ENCODE measurements around the gene PACSIN1. TPM values are rescaled to one million over a fixed set of nuclear protein-coding genes. Genes with fewer than 3 reads are reported as not detected.

The PACSIN1 gene
- total and polyA plus RNA-seq, 2 donors (not counting 3 experiments of a cell fraction or from before 2014, with no cell fraction given): 0.03 TPM; not detected in 1

DNA sequence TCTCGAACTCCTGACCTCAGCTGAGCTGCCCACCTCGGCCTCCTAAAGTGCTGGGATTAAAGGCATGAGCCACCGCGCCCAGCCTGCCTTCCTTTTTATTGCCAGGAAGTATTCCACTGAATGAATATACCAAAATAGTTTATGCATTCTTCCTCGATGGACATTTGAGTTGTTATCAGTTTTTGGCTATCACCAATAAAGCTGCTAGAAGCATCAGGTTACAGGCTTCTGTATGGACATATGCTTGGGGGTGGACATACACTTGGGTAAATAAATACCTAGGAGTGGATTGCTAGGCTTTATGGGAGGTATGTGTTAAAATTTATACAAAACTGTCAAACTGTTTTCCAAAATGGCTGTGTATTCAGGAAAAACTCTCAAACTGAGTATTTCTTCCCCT, 30.0 kb upstream of the PACSIN1 start:
- DNase-seq (ENCODE audit: low read depth, low spot score) (no peak), FAIRE-seq (no peak)
- H3K4me3 ChIP-seq (replicated peaks in 1 of 3; ENCODE audit: insufficient read depth in 1 of 3, low read depth in 1 of 3, low read length in 3 of 3): no peak overlapping the region
- H3K9me1 ChIP-seq (replicated peaks; ENCODE audit: control insufficient read depth, extremely low read depth, insufficient read depth, low read length): no peaks in the 10 kb centered on the region
- no peaks in the 10 kb centered on the region for H3K27me3 ChIP-seq (ENCODE audit: control insufficient read depth in 2 of 2, insufficient read depth in 2 of 2, low read length in 2 of 2)
- no peak overlapping the region for H3K9ac ChIP-seq (replicated peaks; ENCODE audit: extremely low read depth, insufficient read depth, low read length)
- H3K27ac ChIP-seq (ENCODE audit: insufficient read depth, low read depth, low read length): no peak overlapping the region
- no peaks in the 10 kb centered on the region for H3K79me2 ChIP-seq (ENCODE audit: control insufficient read depth, insufficient read depth, low read length)
- TF ChIP-seq POLR2A (IDR thresholded peaks at IDR 0.05; ENCODE audit: low read depth, low read length) (no peak), JUN (IDR thresholded peaks at IDR 0.05; ENCODE audit: borderline replicate concordance, insufficient read depth, insufficient read length, low read depth) (no peak), EZH2 (IDR thresholded peaks at IDR 0.05; ENCODE audit: borderline replicate concordance, low read depth, low read length, severe bottlenecking) (no peak), FOS (IDR thresholded peaks at IDR 0.05; ENCODE audit: borderline replicate concordance, insufficient read depth, low read length) (no peak), CTCF (IDR thresholded peaks at IDR 0.05; ENCODE audit: extremely low read depth in 1 of 2, insufficient read depth in 1 of 2, low read depth in 1 of 2, low read length in 2 of 2) (no peak), MYC (IDR thresholded peaks at IDR 0.05; ENCODE audit: low read depth, low read length) (no peak)
- TF ChIP-seq, protein P1, sequence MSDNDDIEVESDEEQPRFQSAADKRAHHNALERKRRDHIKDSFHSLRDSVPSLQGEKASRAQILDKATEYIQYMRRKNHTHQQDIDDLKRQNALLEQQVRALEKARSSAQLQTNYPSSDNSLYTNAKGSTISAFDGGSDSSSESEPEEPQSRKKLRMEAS (IDR thresholded peaks at IDR 0.05; ENCODE audit: insufficient read depth, insufficient read length): no peak
- ChIA-PET CTCF (interaction anchor here (1.2 kb wide), 1 partner anchor 11 kb away, joined by 3 read pairs; no protein-coding TSS in a partner anchor), POLR2A (no interaction called here)
- dilution Hi-C loops (cut with MboI; ENCODE audit: extremely low pct_ligation_motif_present, low sequenced_read_pairs) (no loop called here), intact Hi-C loops (cut with micrococcal nuclease) (no loop called here)
- no TSS peak for BruUV-seq (replicated peaks)
- H3K4me1 ChIP-seq (ENCODE audit: control insufficient read depth, extremely low read depth, insufficient read depth, low read length): no peaks in the 10 kb centered on the region
- H2AFZ ChIP-seq (ENCODE audit: low read depth, low read length): no peak overlapping the region
- H4K20me1 ChIP-seq (replicated peaks; ENCODE audit: control insufficient read depth, extremely low read depth, insufficient read depth, low read length): no peaks in the 10 kb centered on the region
- no peaks in the 10 kb centered on the region for H3K9me3 ChIP-seq (replicated peaks; ENCODE audit: control insufficient read depth, insufficient read depth, low read length)
- H3K4me2 ChIP-seq (ENCODE audit: insufficient read depth, low read length): no peak overlapping the region
- H3K36me3 ChIP-seq (ENCODE audit: control insufficient read depth in 2 of 2, extremely low read depth in 1 of 2, insufficient read depth in 2 of 2, low read length in 2 of 2): no peaks in the 10 kb centered on the region

Measured in endothelial cell of umbilical vein (primary cell).